ENCODE results near the gene PPIB. TPM values are rescaled to one million over a fixed set of nuclear protein-coding genes. Genes with fewer than 3 reads are reported as not detected.
A peak's percentile ranks its signal among the peaks of the same experiment; 100 is the strongest.

PPIB gene
- total RNA-seq, 4 donors from 2014 or later, result 1,046 to 3,819 (median 1,394) TPM

GRCh38 chr15:64152507-64153387 is 10.1 kb downstream of the PPIB start:
- peak; percentile 58 to 64 for DNase-seq
- peak overlapping the region; percentile 69 to 88 (median 87) for H3K27ac ChIP-seq
- TF ChIP-seq CTCF (IDR thresholded peaks at IDR 0.05), result no peak
- no peak for TF ChIP-seq POLR2A (IDR thresholded peaks at IDR 0.05)
- peaks cover 35 to 36% of the 10 kb centered on the region in 2 donors for H3K36me3 ChIP-seq
- H3K27me3 ChIP-seq, result no peaks in the 10 kb centered on the region
- peak overlapping the region; percentile 61 to 93 (median 69) for H3K4me3 ChIP-seq (replicated peaks in 1 of 3)
- 39 to 48% methylated on average over 11 to 18 of the region's 27 CpGs for WGBS, 2 donors
- H3K9me3 ChIP-seq, result no peaks in the 10 kb centered on the region
- intact Hi-C loops (cut with DNase I), result loop anchor here (5.0 kb wide), 1 partner anchor 55 kb away; the partner anchor contains the start of gene SNX1
- H3K4me1 ChIP-seq, result peaks cover 8 to 32% of the 10 kb centered on the region in 2 donors

GRCh38 chr15:64151727-64152506 is 10.9 kb downstream of the PPIB start, which contains the start of gene SNX22:
Gene SNX22, plus strand, starts transcription at chr15:64151731. Its CDS starts 45 bp downstream, at chr15:64151776.
- peak within 1 kb of the TSS; percentile 61 to 93 (median 69) for H3K4me3 ChIP-seq (replicated peaks in 1 of 3)
- peak; percentile 48 to 77 for TF ChIP-seq POLR2A (IDR thresholded peaks at IDR 0.05)
- no peak for TF ChIP-seq CTCF (IDR thresholded peaks at IDR 0.05)
- 1 to 2% methylated on average over 12 to 24 of the region's 83 CpGs for WGBS, 2 donors
- no peaks in the 10 kb centered on the region for H3K27me3 ChIP-seq
- H3K4me1 ChIP-seq, result peaks cover 8 to 32% of the 10 kb centered on the region in 2 donors
- H3K27ac ChIP-seq, result peak within 1 kb of the TSS; percentile 69 to 88 (median 87)
- no peaks in the 10 kb centered on the region for H3K9me3 ChIP-seq
- intact Hi-C loops (cut with DNase I), result loop anchor here (5.0 kb wide), 1 partner anchor 55 kb away; the partner anchor contains the start of gene SNX1
- peaks cover 27 to 28% of the 10 kb centered on the region in 2 donors for H3K36me3 ChIP-seq
- peak; percentile 54 to 56 for DNase-seq

- Histone ChIP-seq H3K27me3 (no peaks in the 10 kb centered on the region), H3K36me3 (peaks cover 8 to 9% of the 10 kb centered on the region in 2 donors), H3K4me1 (peaks cover 8 to 39% of the 10 kb centered on the region in 2 donors), H3K27ac (peak overlapping the region in 1 of 3 donors; percentile 88), H3K9me3 (no peaks in the 10 kb centered on the region), H3K4me3 (replicated peaks in 1 of 3) (no peak overlapping the region)
- no peak for DNase-seq
- 67 to 75% methylated on average over 6 to 9 of the region's 9 CpGs for WGBS, 2 donors
- intact Hi-C loops (cut with DNase I), result loop anchor here (5.0 kb wide), 1 partner anchor 53 kb away; the partner anchor contains the start of gene SNX1
- TF ChIP-seq POLR2A (IDR thresholded peaks at IDR 0.05), result no peak
- TF ChIP-seq CTCF (IDR thresholded peaks at IDR 0.05), result no peak
These were observed 12.8 kb downstream of the PPIB start for GRCh38 chr15:64149893-64150578.

GRCh38 chr15:64149424-64149823 is 13.4 kb downstream of the PPIB start:
- intact Hi-C loops (cut with DNase I), result no loop called here
- Histone ChIP-seq H3K27me3 (no peaks in the 10 kb centered on the region), H3K4me1 (peaks cover 8 to 37% of the 10 kb centered on the region in 2 donors), H3K27ac (no peak overlapping the region), H3K36me3 (peaks cover 3 to 10% of the 10 kb centered on the region in 2 donors), H3K4me3 (replicated peaks in 1 of 3) (no peak overlapping the region), H3K9me3 (no peaks in the 10 kb centered on the region)
- DNase-seq, result peak; percentile 30 to 32
- no peak for TF ChIP-seq CTCF (IDR thresholded peaks at IDR 0.05)
- TF ChIP-seq POLR2A (IDR thresholded peaks at IDR 0.05), result no peak
